Body of pancreas (tissue), 4 donors: ENCODE data around the gene VAV2.

Experiments used
- POLR2A ChIP-seq, 3 donors: fragments of 450-650 bp; IDR thresholded peaks; one replicate each; pipeline ENCODE4 v1.6.1; 2016; ENCODE audit warnings: antibody characterized with exemption in 3 of 3, mild to moderate bottlenecking in 2 of 3
- TF ChIP-seq, protein P1 (sequence below), 7 experiments: fragments of 450-650 bp in 4 of 7; fragments of 200-600 bp in 3 of 7; sonication (generic) in 3 of 7; IDR thresholded peaks; one replicate each; pipeline ENCODE4 v1.5.1; 2016 to 2019; ENCODE audit warnings: antibody characterized with exemption in 7 of 7

DNA sequence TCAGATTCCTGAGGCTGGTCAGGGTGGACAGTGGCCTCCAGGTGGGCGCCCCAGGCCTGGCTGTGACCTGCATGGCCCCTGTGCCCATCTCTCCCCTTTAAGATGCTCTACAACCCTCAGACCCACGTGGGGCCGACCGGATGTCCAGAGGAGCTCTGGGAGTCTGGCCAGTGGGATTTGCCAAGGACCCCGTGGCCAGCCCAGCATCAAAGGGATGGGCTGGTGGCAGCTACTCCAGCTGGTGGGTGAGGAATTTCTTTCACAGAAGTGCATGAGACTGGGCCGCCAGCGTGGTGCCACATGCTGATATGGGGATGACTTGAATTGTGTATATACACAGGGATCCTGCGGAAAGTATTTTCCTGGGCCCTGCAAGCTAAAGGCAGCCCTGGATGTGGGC, 159.2 kb downstream of the VAV2 start:
- no peak for TF ChIP-seq POLR2A (IDR thresholded peaks at IDR 0.05)
- TF ChIP-seq, protein P1, sequence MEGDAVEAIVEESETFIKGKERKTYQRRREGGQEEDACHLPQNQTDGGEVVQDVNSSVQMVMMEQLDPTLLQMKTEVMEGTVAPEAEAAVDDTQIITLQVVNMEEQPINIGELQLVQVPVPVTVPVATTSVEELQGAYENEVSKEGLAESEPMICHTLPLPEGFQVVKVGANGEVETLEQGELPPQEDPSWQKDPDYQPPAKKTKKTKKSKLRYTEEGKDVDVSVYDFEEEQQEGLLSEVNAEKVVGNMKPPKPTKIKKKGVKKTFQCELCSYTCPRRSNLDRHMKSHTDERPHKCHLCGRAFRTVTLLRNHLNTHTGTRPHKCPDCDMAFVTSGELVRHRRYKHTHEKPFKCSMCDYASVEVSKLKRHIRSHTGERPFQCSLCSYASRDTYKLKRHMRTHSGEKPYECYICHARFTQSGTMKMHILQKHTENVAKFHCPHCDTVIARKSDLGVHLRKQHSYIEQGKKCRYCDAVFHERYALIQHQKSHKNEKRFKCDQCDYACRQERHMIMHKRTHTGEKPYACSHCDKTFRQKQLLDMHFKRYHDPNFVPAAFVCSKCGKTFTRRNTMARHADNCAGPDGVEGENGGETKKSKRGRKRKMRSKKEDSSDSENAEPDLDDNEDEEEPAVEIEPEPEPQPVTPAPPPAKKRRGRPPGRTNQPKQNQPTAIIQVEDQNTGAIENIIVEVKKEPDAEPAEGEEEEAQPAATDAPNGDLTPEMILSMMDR (IDR thresholded peaks at IDR 0.05) = no peak
